Mesendoderm (in vitro differentiated cells): ENCODE results near the gene NSD2.

Experiments used
- DNase-seq: peaks from one replicate; pipeline ENCODE4 v3.0.0; 2013
- H2AK5ac ChIP-seq: 2 replicates; pipeline ENCODE4 v1.6.1; 2013; ENCODE audit warnings: low read length, inconsistent platforms
- H2BK120ac ChIP-seq: 2 replicates; pipeline ENCODE4 v1.6.1; 2013; ENCODE audit warnings: low read depth, mild to moderate bottlenecking, low read length, moderate library complexity, mixed read lengths
- H2BK15ac ChIP-seq: replicated peaks from 2 replicates; pipeline ENCODE4 v1.6.1; 2013; ENCODE audit warnings: low read depth, mild to moderate bottlenecking, moderate library complexity
- H2BK5ac ChIP-seq: 2 replicates; pipeline ENCODE4 v1.6.1; 2013; ENCODE audit warnings: low read length, inconsistent platforms
- H3K18ac ChIP-seq: 2 replicates; pipeline ENCODE4 v1.6.1; 2013; ENCODE audit warnings: mild to moderate bottlenecking, low read length, mixed read lengths
- H3K23ac ChIP-seq: one replicate; pipeline ENCODE4 v1.6.1; 2013; ENCODE audit warnings: low read length
- H3K27ac ChIP-seq: 2 replicates; pipeline ENCODE4 v1.5.1; 2013; ENCODE audit warnings: low read depth, mild to moderate bottlenecking, inconsistent platforms, low read length, moderate library complexity
- H3K27me3 ChIP-seq: 2 replicates; pipeline ENCODE4 v1.6.1; 2013; ENCODE audit warnings: low read length, control low read depth, mild to moderate bottlenecking, inconsistent platforms; ENCODE audit not compliant: insufficient read depth, poor library complexity
- H3K36me3 ChIP-seq: 2 replicates; pipeline ENCODE4 v1.6.1; 2013; ENCODE audit warnings: low read length, inconsistent platforms; ENCODE audit not compliant: control insufficient read depth, insufficient read depth
- H3K4ac ChIP-seq: one replicate; pipeline ENCODE4 v1.6.1; 2013; ENCODE audit warnings: low read depth, mild to moderate bottlenecking, low read length, moderate library complexity
- H3K4me1 ChIP-seq: 2 replicates; pipeline ENCODE4 v1.6.1; 2013; ENCODE audit warnings: low read depth, low read length, inconsistent platforms; ENCODE audit not compliant: control insufficient read depth
- H3K4me2 ChIP-seq: 2 replicates; pipeline ENCODE4 v1.6.1; 2013; ENCODE audit warnings: low read length
- H3K4me3 ChIP-seq: 2 replicates; pipeline ENCODE4 v1.5.1; 2013; ENCODE audit warnings: mild to moderate bottlenecking, low read length
- H3K56ac ChIP-seq: one replicate; pipeline ENCODE4 v1.6.1; 2013; ENCODE audit warnings: low read length
- H3K79me1 ChIP-seq: 2 replicates; pipeline ENCODE4 v1.6.1; 2013; ENCODE audit warnings: low read length, inconsistent platforms
- H3K79me2 ChIP-seq: 2 replicates; pipeline ENCODE4 v1.6.1; 2013; ENCODE audit warnings: mild to moderate bottlenecking, low read length; ENCODE audit not compliant: control insufficient read depth, insufficient read depth
- H3K9ac ChIP-seq: 2 replicates; pipeline ENCODE4 v1.6.1; 2013; ENCODE audit warnings: low read length, inconsistent platforms
- H4K5ac ChIP-seq: one replicate; pipeline ENCODE4 v1.6.1; 2013; ENCODE audit warnings: low read length
- H4K8ac ChIP-seq: one replicate; pipeline ENCODE4 v1.6.1; 2013; ENCODE audit warnings: low read depth, mild to moderate bottlenecking, control low read depth, low read length, moderate library complexity
- WGBS: extraction: QIAGEN DNeasy Blood & Tissue Kit; methylation state at CpG from one replicate; pipeline ENCODE4 v1.1.7; 2013; ENCODE audit warnings: low lambda C conversion rate, missing lambda C conversion rate; ENCODE audit not compliant: insufficient coverage; ENCODE audit errors: extremely low coverage; 5-methylcytosine and 5-hydroxymethylcytosine counted together

NSD2 gene

GRCh38 chr4:1857931-1858330 is 13.3 kb upstream of the NSD2 start:
- H3K23ac ChIP-seq, result no peak overlapping the region
- no peak overlapping the region for H3K27ac ChIP-seq
- H4K8ac ChIP-seq, result no peak overlapping the region
- no CpG with 5 or more reads among the region's 5 CpGs for whole genome bisulfite sequencing
- H2AK5ac ChIP-seq, result no peak overlapping the region
- peaks cover 8% of the 10 kb centered on the region for H3K79me1 ChIP-seq
- no peak overlapping the region for H3K4ac ChIP-seq
- H3K4me1 ChIP-seq, result no peaks in the 10 kb centered on the region
- no peak overlapping the region for H4K5ac ChIP-seq
- H3K4me3 ChIP-seq, result no peak overlapping the region
- no peak for DNase-seq
- H3K9ac ChIP-seq, result no peak overlapping the region
- H3K79me2 ChIP-seq, result peaks cover 12% of the 10 kb centered on the region
- peaks cover 10% of the 10 kb centered on the region for H3K27me3 ChIP-seq
- H2BK120ac ChIP-seq, result no peak overlapping the region
- no peak overlapping the region for H3K56ac ChIP-seq
- H3K18ac ChIP-seq, result no peak overlapping the region
- no peak overlapping the region for H3K4me2 ChIP-seq
- H2BK15ac ChIP-seq, result no peak overlapping the region
- H3K36me3 ChIP-seq, result no peaks in the 10 kb centered on the region
- no peak overlapping the region for H2BK5ac ChIP-seq

- no peak overlapping the region for H3K56ac ChIP-seq
- no peak for DNase-seq
- H3K4me3 ChIP-seq, result no peak overlapping the region
- no peak overlapping the region for H2BK120ac ChIP-seq
- no peak overlapping the region for H3K4ac ChIP-seq
- WGBS, result no CpG with 5 or more reads among the region's 1 CpG
- H2AK5ac ChIP-seq, result no peak overlapping the region
- H3K27me3 ChIP-seq, result peaks cover 16% of the 10 kb centered on the region
- peaks cover 3% of the 10 kb centered on the region for H3K79me1 ChIP-seq
- H3K36me3 ChIP-seq, result no peaks in the 10 kb centered on the region
- H2BK5ac ChIP-seq, result no peak overlapping the region
- H3K18ac ChIP-seq, result no peak overlapping the region
- H3K9ac ChIP-seq, result no peak overlapping the region
- H4K8ac ChIP-seq, result no peak overlapping the region
- H3K4me2 ChIP-seq, result no peak overlapping the region
- no peak overlapping the region for H3K27ac ChIP-seq
- H4K5ac ChIP-seq, result no peak overlapping the region
- no peak overlapping the region for H2BK15ac ChIP-seq
- H3K23ac ChIP-seq, result no peak overlapping the region
- no peaks in the 10 kb centered on the region for H3K4me1 ChIP-seq
- peaks cover 4% of the 10 kb centered on the region for H3K79me2 ChIP-seq
Observed at GRCh38 chr4:1859389-1859753, 11.8 kb upstream of the NSD2 start.

- H3K4me3 ChIP-seq, result no peak overlapping the region
- no peaks in the 10 kb centered on the region for H3K4me1 ChIP-seq
- peaks cover 28% of the 10 kb centered on the region for H3K27me3 ChIP-seq
Observed at GRCh38 chr4:1862055-1862911, 8.9 kb upstream of the NSD2 start.

GRCh38 chr4:1862961-1863296 is 8.3 kb upstream of the NSD2 start:
- Histone ChIP-seq H3K4me2 (no peak overlapping the region), H3K23ac (no peak overlapping the region), H3K27ac (no peak overlapping the region), H3K36me3 (no peaks in the 10 kb centered on the region), H2BK5ac (no peak overlapping the region), H3K4me3 (no peak overlapping the region), H4K8ac (no peak overlapping the region), H3K9ac (peak overlapping the region; percentile 30), H3K18ac (no peak overlapping the region), H2BK15ac (no peak overlapping the region), H2AK5ac (no peak overlapping the region), H3K4ac (no peak overlapping the region), H3K79me2 (no peaks in the 10 kb centered on the region), H3K79me1 (no peaks in the 10 kb centered on the region), H2BK120ac (no peak overlapping the region), H4K5ac (no peak overlapping the region), H3K4me1 (no peaks in the 10 kb centered on the region), H3K27me3 (peaks cover 30% of the 10 kb centered on the region), H3K56ac (peak overlapping the region; percentile 62)
- no CpG with 5 or more reads among the region's 14 CpGs for WGBS
- DNase-seq, result no peak

More at GRCh38 chr4:1862055-1862911, 8.9 kb upstream of the NSD2 start:
- Histone ChIP-seq H3K79me2 (no peaks in the 10 kb centered on the region), H4K5ac (no peak overlapping the region), H3K27ac (no peak overlapping the region), H3K56ac (peak overlapping the region; percentile 70), H2BK120ac (no peak overlapping the region), H3K18ac (no peak overlapping the region), H2BK5ac (no peak overlapping the region), H2AK5ac (no peak overlapping the region), H3K79me1 (no peaks in the 10 kb centered on the region), H3K4ac (no peak overlapping the region), H2BK15ac (no peak overlapping the region), H3K36me3 (no peaks in the 10 kb centered on the region), H4K8ac (no peak overlapping the region), H3K23ac (no peak overlapping the region), H3K4me2 (no peak overlapping the region), H3K9ac (peak overlapping the region; percentile 41)
- no CpG with 5 or more reads among the region's 45 CpGs for WGBS
- no peak for DNase-seq

- DNase-seq, result no peak
- no peak overlapping the region for H3K23ac ChIP-seq
- no peak overlapping the region for H2BK5ac ChIP-seq
- no peak overlapping the region for H2BK120ac ChIP-seq
- no peak overlapping the region for H3K4ac ChIP-seq
- no peak overlapping the region for H3K56ac ChIP-seq
- H3K27ac ChIP-seq, result no peak overlapping the region
- H3K4me3 ChIP-seq, result no peak overlapping the region
- H3K79me1 ChIP-seq, result no peaks in the 10 kb centered on the region
- no peak overlapping the region for H3K18ac ChIP-seq
- H4K5ac ChIP-seq, result no peak overlapping the region
- no peaks in the 10 kb centered on the region for H3K79me2 ChIP-seq
- H3K36me3 ChIP-seq, result no peaks in the 10 kb centered on the region
- H3K9ac ChIP-seq, result no peak overlapping the region
- whole genome bisulfite sequencing, result no CpG with 5 or more reads among the region's 11 CpGs
- H3K4me1 ChIP-seq, result no peaks in the 10 kb centered on the region
- H4K8ac ChIP-seq, result no peak overlapping the region
- H2BK15ac ChIP-seq, result no peak overlapping the region
- H3K27me3 ChIP-seq, result peaks cover 30% of the 10 kb centered on the region
- no peak overlapping the region for H2AK5ac ChIP-seq
- H3K4me2 ChIP-seq, result no peak overlapping the region
Observed at GRCh38 chr4:1863297-1864033, 7.7 kb upstream of the NSD2 start.
